SK-N-SH (cell line): Measurements from ENCODE around the gene MAMSTR. TPM values are rescaled to one million over a fixed set of nuclear protein-coding genes. Genes with fewer than 3 reads are reported as not detected.
"Not testable (repeated sequence)": the region's sequence is repeated elsewhere in the genome, so short reads cannot be mapped to it uniquely, and the experiment has no call there.

Source experiments
- CTCF ChIA-PET: fragments of 300-600, 350-600 bp; formaldehyde crosslinking; extraction: SDS; loops from one replicate; lab custom pipeline; 2021; lab: Yijun Ruan, JAX
- POLR2A ChIA-PET: fragments of 350-600 bp; sonication (Branson Sonifier 250); formaldehyde crosslinking; extraction: SDS; loops from one replicate; lab custom pipeline; 2020; ENCODE audit warnings: antibody characterized with exemption, inconsistent platforms; lab: Yijun Ruan, JAX
- DNase-seq: peaks from one replicate; pipeline ENCODE4 v3.0.0; 2012
- H2AFZ ChIP-seq: fragments of 200-600 bp; sonication (generic); 2 replicates; pipeline ENCODE4 v1.8.1; 2016; ENCODE audit warnings: antibody characterized with exemption, mild to moderate bottlenecking, low read depth
- H3F3A ChIP-seq: fragments of 200-600 bp; sonication (generic); replicated peaks from 2 replicates; pipeline ENCODE3; 2016; ENCODE audit warnings: antibody characterized with exemption, mild to moderate bottlenecking; ENCODE audit not compliant: insufficient read depth
- H3K27ac ChIP-seq, 2 experiments: fragments of 200-500 bp in 1 of 2; fragments of 200-600 bp in 1 of 2; sonication (Bioruptor generic) in 1 of 2; sonication (generic), shearing (Covaris generic) in 1 of 2; 2 replicates each; pipeline versions ENCODE4 v1.5.1 to v1.6.1; 2014 to 2016; ENCODE audit warnings: low read depth in 2 of 2, inconsistent platforms in 1 of 2, low read length in 1 of 2, mild to moderate bottlenecking in 1 of 2, mixed read lengths in 1 of 2
- H3K27me3 ChIP-seq: fragments of 200-600 bp; sonication (generic), shearing (Covaris generic); 2 replicates; pipeline ENCODE4 v1.6.1; 2016; ENCODE audit warnings: mixed run types; ENCODE audit not compliant: insufficient read depth
- H3K36me3 ChIP-seq, 2 experiments: fragments of 200-500 bp in 1 of 2; fragments of 200-600 bp in 1 of 2; sonication (Bioruptor generic) in 1 of 2; sonication (generic) in 1 of 2; replicated peaks in 1 of 2; 2 replicates each; pipeline versions ENCODE3 to v1.5.1; 2014 to 2016; ENCODE audit warnings: low read length in 1 of 2, mild to moderate bottlenecking in 1 of 2; ENCODE audit not compliant: insufficient read depth in 2 of 2, control insufficient read depth in 1 of 2
- H3K4me1 ChIP-seq, 2 experiments: fragments of 200-500 bp in 1 of 2; fragments of 200-600 bp in 1 of 2; sonication (Bioruptor generic) in 1 of 2; sonication (generic), shearing (Covaris generic) in 1 of 2; 2 replicates each; pipeline versions ENCODE4 v1.5.1 to v1.6.1; 2014 to 2016; ENCODE audit warnings: low read depth in 1 of 2, low read length in 1 of 2, mixed run types in 1 of 2; ENCODE audit not compliant: insufficient read depth in 2 of 2, control insufficient read depth in 1 of 2
- H3K4me2 ChIP-seq: fragments of 200-600 bp; sonication (generic), shearing (Covaris generic); 2 replicates; pipeline ENCODE4 v1.6.1; 2017; ENCODE audit warnings: mixed run types
- H3K4me3 ChIP-seq, 2 experiments: fragments of 200-500 bp in 1 of 2; fragments of 200-600 bp in 1 of 2; sonication (Bioruptor generic) in 1 of 2; sonication (generic), shearing (Covaris generic) in 1 of 2; 2 replicates each; pipeline versions ENCODE4 v1.5.1 to v1.8.1; 2014 to 2016; ENCODE audit warnings: low read depth in 2 of 2, inconsistent platforms in 1 of 2, low read length in 1 of 2, mild to moderate bottlenecking in 1 of 2, mixed read lengths in 1 of 2, moderate library complexity in 1 of 2
- H3K79me2 ChIP-seq: fragments of 200-600 bp; sonication (generic); 2 replicates; pipeline ENCODE4 v1.8.1; 2017; ENCODE audit warnings: mild to moderate bottlenecking; ENCODE audit not compliant: insufficient read depth
- H3K9ac ChIP-seq: fragments of 200-600 bp; sonication (generic); 2 replicates; pipeline ENCODE4 v1.6.1; 2017; ENCODE audit warnings: mixed run types
- H3K9me2 ChIP-seq: fragments of 200-600 bp; sonication (generic); 2 replicates; pipeline ENCODE4 v1.6.1; 2017; ENCODE audit warnings: mixed run types
- H3K9me3 ChIP-seq: fragments of 200-600 bp; sonication (generic); 2 replicates; pipeline ENCODE4 v1.6.1; 2017; ENCODE audit warnings: mixed run types, mild to moderate bottlenecking, moderate library complexity
- H4K20me1 ChIP-seq: fragments of 200-600 bp; sonication (generic); 2 replicates; pipeline ENCODE4 v1.6.1; 2017; ENCODE audit warnings: mild to moderate bottlenecking, mixed run types; ENCODE audit not compliant: insufficient read depth
- NRF1 ChIP-seq: IDR thresholded peaks from 2 replicates; pipeline ENCODE4 v1.6.1; 2012; ENCODE audit warnings: low read depth, mild to moderate bottlenecking, low read length
- ZBTB33 ChIP-seq: IDR thresholded peaks from 2 replicates; pipeline ENCODE4 v1.4.0; 2012; ENCODE audit warnings: low read depth, borderline replicate concordance
- WGBS: methylation state at CpG from one replicate; pipeline ENCODE4 v1.1.6; 2017; ENCODE audit warnings: low lambda C conversion rate; 5-methylcytosine and 5-hydroxymethylcytosine counted together
- polyA plus RNA-seq, 3 experiments: library from polyadenylated mRNA; depleted of rRNA; stranded (reverse); fragments of >200 nt; gene quantifications; 2 replicates each; pipeline ENCODE4 v1.2.3, GENCODE V29; 2012
- TF ChIP-seq, protein P1 (sequence below): fragments of 150-350 bp; IDR thresholded peaks from 2 replicates; pipeline ENCODE4 v1.6.1; 2016; ENCODE audit warnings: mild to moderate bottlenecking, low read depth, low read length
- TF ChIP-seq, protein P2 (sequence below): fragments of 150-350 bp; IDR thresholded peaks from 2 replicates; pipeline ENCODE4 v1.6.1; 2017; ENCODE audit warnings: antibody characterized with exemption, low read length, low read depth, borderline replicate concordance

The MAMSTR gene
- polyA plus RNA-seq, 1 of the 3 experiments (the other 2 are of a cell fraction) = 1.1 TPM

GRCh38 chr19:48689449-48689848 lies 30.1 kb downstream of the MAMSTR start (continued):
- TF ChIP-seq ZBTB33 = no peak
- TF ChIP-seq, protein P1, sequence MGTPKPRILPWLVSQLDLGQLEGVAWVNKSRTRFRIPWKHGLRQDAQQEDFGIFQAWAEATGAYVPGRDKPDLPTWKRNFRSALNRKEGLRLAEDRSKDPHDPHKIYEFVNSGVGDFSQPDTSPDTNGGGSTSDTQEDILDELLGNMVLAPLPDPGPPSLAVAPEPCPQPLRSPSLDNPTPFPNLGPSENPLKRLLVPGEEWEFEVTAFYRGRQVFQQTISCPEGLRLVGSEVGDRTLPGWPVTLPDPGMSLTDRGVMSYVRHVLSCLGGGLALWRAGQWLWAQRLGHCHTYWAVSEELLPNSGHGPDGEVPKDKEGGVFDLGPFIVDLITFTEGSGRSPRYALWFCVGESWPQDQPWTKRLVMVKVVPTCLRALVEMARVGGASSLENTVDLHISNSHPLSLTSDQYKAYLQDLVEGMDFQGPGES = no peak
- TF ChIP-seq, protein P2, sequence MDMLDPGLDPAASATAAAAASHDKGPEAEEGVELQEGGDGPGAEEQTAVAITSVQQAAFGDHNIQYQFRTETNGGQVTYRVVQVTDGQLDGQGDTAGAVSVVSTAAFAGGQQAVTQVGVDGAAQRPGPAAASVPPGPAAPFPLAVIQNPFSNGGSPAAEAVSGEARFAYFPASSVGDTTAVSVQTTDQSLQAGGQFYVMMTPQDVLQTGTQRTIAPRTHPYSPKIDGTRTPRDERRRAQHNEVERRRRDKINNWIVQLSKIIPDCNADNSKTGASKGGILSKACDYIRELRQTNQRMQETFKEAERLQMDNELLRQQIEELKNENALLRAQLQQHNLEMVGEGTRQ = no peak

GRCh38 chr19:48687776-48688175 lies 31.7 kb downstream of the MAMSTR start:
- Histone ChIP-seq H3K9ac (no peak overlapping the region), H3K4me1 (no peaks in the 10 kb centered on the region), H3K36me3 (no peaks in the 10 kb centered on the region), H2AFZ (no peak overlapping the region), H3K27ac (no peak overlapping the region), H3F3A (no peaks in the 10 kb centered on the region), H3K9me3 (no peaks in the 10 kb centered on the region), H3K27me3 (no peaks in the 10 kb centered on the region), H3K79me2 (no peaks in the 10 kb centered on the region), H4K20me1 (no peaks in the 10 kb centered on the region), H3K9me2 (no peaks in the 10 kb centered on the region), H3K4me2 (no peak overlapping the region), H3K4me3 (no peak overlapping the region)
- CTCF ChIA-PET = interaction anchor here (1.1 to 2.5 kb wide), 2 partner anchors 13 to 50 kb away, joined by 4 to 12 read pairs; partner anchors contain the start of gene DBP
- 86% methylated on average over 3 of the region's 3 CpGs for WGBS
- DNase-seq = no peak
- POLR2A ChIA-PET = no interaction called here
- TF ChIP-seq NRF1 = no peak

- CTCF ChIA-PET = interaction anchor here (2.5 kb wide), 1 partner anchor 12 kb away, joined by 12 read pairs; no protein-coding TSS in a partner anchor
- 90% methylated on average over 7 of the region's 7 CpGs for WGBS
- POLR2A ChIA-PET, H3K4me3 ChIP-seq, H3K9me3 ChIP-seq, H3K4me1 ChIP-seq, H3K4me2 ChIP-seq, H4K20me1 ChIP-seq, H3K27me3 ChIP-seq, H3K79me2 ChIP-seq, H3F3A ChIP-seq, H3K9me2 ChIP-seq, H2AFZ ChIP-seq, H3K27ac ChIP-seq, DNase-seq, H3K36me3 ChIP-seq, H3K9ac ChIP-seq: not testable (repeated sequence)
Measured at GRCh38 chr19:48686637-48687036, 32.9 kb downstream of the MAMSTR start.
